SIG-M5 (cell line): Measurements from ENCODE around the gene ZEB2.

ENCODE experiments used
- DNase-seq: peaks from one replicate; lab custom pipeline; 2025; lab: John Stamatoyannopoulos, UW

The ZEB2 gene

DNA sequence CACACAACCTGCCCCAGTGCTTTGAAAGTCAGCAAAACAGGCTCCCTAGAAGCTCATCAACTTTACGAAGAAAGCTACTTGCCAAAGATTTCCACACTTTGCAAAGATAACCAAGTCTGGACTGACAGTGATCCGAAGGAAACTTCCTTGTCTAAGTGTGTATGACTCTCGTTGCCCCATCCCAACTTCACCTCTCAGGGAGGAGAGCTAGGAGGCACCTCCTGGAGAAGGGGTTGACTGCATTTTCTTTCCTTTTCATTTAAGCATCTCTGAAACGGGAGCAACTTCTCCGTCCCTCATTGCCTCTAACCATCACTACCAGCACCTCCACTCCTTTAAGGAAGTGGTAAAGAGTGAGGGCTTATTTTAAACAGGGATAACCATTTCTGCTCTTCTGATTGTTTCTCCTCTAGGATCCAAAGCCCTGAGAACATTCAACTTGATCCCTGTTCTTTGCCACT is 7.0 kb downstream of the ZEB2 start:
- DNase-seq, result no peak

DNA sequence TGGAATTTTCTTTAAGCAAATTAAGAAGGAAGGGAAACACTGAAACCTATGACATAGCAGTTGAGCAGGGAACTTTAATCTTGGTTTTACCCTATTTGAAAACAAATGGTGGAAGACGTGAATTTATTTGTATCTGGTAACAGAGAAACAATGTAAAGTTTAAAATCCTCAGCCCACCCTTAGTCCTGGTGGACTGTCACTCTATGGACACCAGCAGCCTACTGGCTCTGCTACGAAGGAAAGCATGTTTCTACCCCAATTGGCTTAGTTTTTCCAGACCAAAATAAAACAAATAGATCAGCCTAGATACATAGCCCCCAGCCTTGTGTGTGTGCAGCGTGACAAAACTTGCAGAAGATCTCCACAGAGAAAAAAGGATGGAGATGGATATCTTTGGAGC is 7.4 kb downstream of the ZEB2 start:
- DNase-seq, result no peak

DNA sequence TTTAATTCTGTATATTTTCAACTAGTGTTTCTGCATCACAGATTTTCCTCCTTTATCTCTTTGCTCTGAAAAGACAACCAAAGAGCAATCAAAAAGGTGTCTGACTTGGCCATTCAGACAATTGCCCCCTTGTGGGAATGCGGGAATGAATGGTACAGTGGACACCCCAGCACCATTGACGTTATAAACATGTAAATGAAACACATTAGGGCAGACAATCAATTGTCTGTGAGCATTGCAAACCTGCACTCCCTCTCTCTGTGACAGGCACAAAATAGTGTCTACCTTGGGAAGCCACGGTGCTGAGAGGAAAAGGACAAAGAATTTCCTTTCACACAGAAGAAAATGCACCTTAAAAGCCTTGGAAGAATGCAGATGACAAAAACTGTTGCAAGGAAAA is 8.0 kb downstream of the ZEB2 start:
- DNase-seq, result no peak

DNA sequence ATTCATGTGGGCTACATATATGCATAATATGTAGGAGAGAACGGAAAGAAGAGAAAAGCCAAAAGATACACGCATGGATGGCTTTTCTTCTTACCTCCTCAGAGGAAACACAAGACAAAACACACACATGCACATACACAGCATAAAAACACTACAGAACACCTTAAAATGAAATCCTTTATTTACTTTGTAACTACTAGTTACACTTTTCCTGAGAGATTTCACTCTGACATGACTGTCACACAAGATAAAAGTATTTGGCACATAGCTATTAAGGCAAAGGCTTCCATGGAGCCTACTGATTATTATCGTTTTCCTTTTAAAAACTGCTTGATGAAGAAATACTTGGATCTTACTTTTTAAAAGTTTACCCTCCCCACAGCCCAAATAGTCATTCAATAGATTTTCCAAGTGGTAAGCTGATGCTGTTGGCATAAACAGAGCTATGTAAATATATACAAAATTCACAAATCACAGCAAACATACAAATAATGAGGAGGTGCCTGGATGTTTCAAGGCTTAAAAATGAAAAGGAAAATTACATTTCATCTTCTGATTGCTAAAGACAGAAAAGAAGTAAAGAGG is 8.6 kb downstream of the ZEB2 start:
- DNase-seq, result no peak

DNA sequence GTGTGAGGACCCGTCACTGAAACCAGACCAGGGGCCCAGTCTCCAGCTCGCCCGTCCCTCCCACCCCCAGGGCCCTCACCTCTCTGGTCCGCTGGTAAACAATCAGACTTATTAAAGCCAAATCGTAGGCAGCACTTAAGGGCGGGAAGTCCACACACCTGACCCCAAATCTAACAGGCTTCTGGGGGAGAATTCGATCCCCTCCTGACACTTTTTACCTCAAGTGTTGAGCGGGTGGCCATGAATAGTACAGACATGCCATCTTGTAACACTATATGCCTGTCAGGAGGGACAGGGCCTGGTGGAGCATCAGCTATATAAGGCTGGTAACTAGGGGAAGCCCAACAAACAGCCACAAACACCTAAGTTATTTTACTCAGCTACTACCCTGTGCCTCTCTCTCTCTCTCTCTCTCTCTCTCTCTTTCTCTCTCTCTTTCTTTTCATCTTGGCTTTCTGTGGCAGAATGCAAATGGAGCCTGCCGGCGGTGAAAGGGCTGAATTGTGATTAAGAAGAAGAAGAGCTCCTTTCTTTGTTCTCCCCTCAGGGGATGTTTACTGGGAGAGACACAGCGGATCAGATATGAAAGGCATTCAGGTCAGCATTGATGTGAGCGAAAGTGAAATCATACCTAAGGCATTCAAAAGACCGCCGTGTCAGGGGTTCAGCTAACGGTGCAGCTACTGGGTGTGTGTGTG is 9.5 kb downstream of the ZEB2 start:
- DNase-seq, result no peak

DNA sequence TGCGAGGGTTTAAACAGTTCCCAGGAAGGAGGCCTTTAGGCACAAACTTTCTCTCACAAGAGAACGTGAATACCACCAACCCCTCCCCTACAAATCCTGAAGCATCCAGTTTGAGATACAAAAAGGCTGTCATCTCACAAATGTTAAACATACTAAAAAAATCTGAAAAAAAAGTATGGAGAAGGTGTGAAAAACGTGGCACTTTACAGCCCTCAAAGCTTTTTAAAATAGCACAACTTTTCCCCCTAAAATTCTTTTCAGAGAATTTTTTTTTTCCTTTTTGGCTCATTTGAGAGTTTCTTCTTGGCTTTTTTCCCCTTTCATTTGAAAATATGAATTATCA is 10.1 kb downstream of the ZEB2 start:
- DNase-seq, result no peak

DNA sequence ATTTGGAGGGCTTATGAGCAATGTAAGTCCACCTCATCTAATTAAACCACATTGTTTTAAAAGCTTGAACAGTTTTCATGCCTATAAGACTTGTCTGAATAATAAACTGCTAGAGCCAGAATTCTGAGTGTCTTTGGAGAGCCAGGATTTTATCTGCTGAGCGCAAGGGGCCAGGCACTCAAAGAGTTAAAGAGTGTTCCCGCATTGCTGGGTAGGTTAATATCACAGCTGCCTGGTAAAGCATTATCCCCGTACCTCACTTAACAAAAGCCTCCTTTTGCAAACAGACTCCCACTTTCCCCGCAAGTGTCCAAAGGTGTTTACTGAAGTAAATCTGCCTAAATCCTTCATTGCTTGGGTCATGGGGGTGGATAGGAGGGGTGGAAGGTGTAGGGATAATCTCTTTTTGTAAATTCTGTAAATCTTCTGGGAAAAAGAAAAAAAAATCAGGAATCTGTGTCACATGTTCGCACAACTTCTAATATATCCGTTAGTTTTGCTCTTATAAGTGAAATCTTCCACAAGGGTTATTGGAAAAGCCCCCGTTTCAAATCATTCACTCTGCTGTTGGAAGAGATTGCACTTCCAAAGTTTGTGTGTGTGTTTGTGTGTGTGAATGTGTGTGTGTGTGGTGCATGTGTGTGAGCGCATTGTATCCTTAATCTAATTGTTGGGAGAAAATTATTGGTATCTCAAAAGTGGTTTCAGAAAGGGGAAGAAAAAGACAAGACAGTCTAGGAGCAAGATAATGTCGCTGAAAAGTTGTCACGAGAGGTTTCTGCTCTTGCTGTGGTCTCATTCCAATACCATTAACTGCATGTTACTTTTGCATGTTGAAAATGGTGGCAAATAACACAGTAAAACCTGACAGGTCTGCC is 10.7 kb downstream of the ZEB2 start:
- no peak for DNase-seq

DNA sequence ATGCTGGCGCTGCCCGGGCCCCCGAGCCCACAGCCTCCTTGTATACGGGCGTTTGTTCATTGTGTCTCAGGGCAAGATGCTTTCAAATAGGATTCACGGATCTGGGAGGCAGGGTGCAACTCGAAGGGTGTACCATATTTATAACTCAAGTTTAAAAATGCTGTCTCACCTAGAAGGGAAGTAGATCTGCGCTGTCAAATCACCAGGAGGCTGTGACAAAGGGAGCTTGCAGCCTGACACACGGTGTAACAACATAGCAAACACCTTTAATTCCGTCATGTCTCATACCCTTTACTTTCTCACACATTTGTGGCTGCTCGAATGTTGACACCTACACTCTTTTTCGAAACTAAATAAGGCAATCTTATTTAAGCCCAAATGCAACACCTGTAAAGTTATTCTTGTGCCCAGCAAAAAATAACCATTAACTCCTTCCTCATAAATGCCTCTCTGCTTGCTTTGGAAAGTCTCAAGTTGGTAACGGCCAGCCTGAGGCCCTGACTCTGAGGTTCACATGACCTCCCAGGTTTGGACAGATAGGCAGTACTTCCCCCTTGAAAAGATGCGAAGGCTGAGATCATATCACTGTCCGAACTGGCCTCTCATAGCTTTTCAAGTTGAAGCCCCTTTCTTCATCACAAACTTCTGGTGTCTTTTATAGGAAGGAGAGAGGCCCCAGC is 11.6 kb downstream of the ZEB2 start:
- no peak for DNase-seq

DNA sequence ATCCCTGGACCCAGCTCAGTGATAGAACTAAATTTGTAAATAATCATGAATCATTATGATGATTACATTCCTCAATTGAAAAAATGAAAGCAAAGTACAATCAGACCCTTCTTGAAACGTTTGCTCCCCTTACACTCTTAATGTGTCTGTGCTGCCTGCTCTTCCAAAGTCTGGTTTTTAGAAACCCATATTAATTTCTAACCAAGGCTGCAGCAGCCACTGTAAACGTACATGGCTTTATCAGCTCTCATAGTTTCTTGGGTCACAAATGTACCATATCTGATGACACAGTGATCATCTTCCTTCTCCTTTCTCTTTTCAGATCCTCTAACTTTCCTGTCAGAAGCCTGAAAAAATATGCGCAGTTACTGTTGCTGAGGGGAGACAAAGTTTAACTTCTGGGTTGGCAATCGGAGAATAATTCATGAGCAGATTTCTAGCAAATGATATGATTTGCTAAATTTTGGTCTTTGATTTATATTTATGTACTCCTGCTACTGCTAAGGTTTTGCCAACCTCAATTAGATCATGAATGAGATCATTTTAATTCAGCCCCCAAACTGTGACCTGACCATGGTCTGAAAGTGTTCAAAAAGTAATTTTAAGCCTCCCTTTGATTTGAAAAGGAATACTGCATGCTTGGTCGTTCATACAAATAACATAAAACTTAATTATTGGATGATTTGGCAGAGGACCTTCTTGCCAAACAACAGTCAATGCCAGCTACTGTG is 12.3 kb downstream of the ZEB2 start:
- DNase-seq, result no peak

DNA sequence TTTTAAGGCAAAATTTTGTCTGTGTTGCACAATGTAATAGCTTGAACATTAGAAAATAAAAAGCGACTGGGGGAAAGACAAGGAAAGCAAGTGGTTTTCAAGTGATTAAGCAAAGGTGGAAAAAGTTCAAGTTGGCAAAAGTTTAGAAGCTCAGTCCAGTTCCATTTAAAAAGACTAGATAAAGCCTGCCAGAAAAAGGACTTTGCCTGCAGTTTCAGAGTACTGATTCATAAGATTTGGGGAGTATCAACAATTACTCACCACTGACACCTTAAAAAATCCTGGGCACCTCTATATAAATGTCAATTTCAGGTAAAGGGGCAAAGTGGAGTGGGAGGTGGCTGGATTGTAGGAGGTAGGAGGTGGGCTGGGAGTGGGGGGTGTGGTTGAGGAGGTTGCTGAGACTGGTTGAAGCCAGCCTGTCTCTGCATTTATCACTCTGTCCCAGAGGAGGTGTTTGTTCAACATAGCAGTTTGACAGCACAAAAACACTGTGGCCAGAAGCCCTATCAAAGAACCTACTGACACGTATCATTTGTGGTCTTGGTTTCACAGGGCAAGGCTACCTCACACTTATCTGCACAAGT is 14.6 kb downstream of the ZEB2 start:
- DNase-seq, result no peak

DNA sequence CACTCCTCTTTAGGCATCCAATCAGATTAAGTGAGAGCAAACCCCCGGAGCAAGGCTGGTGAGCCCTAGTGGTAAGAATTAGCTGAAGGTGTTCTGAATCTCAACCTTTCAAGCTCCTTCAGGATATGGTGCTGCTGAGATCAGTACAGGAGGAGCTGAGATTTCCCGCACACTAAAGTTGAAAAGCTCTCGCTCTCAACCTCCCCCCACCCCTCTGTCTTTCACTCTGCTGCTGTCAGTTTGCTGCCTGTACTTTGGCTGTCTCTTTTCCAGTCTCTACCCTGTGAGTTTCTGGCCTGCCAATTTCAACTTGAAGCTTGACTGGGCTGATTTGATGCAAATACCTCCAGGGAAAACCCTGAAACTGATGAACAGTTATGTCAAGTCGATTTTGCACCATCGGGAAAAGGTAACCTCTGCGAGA is 15.7 kb downstream of the ZEB2 start:
- no peak for DNase-seq

DNA sequence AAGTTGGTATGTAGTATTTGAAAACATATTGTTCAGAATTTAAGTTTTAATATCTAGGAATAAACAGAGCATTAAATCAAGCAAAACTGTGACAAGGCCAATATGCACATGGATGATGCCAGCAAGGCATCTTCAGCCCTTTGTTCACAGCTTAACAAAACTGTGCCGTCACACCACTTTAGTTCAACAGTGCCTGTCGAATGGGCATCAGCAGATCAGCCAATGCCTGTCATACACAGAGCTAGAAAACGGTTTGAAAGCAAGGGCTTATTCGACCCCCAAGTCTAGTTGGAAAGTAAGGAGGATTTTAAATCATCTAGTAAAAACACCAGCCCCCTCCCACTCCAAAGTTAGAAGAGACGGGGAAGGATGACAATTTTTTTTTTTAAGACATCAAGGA is 16.7 kb downstream of the ZEB2 start:
- DNase-seq, result no peak

DNA sequence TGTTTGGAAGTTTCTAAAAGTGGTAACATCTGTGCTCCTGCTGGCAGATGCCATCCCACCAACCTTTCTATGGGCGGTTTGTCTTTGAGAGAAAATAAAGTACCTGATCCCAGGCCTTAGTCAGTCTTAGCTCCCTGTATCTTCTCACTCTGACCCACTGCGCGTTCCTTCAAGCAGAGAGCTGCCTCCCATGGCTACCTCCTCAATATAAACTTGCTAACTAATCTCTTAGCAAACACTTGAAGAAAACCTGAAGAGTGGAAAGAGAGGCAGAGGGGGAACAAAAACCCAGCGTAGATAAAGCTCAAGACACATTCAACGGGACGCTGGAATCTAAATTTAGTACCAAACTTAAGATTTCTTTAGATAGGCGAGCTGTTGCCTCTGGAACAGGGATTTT is 17.6 kb downstream of the ZEB2 start:
- DNase-seq, result no peak

DNA sequence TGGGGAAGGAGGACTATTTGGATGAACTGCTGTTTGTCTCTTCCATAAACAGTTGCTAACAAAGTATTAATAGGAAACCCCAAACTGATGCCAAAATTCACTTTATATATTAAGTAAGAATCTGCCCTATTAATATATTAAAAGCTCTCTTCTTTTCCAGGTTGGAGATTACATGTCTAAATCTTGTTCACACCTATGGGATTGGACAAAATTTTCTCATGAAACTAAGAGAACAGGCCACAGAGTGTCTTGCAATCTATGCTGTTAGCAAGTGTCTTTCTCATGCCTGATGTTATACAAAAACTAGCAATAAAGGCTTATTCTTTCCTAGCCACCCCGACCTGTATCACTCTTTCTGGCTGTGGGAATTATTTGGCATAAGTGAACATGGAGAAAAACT is 18.3 kb downstream of the ZEB2 start:
- no peak for DNase-seq

DNA sequence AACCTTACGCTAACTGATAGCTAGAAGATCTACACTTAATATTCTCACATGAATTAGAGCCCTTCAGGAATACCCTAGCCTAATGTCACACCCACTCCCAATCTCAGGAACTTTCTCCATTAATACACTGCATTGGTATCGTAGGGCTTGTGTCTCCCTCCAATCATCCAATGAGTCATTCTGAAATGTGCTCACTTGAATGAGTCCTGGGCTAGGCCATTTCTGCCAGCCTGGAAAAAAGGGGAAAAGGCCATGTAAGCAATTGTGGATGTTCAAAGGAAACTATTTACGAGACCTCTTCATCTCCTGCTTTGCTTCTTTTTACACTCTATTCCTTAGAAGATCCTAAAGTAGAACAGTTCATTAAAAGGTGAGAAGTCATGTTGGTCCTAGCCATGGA is 18.8 kb downstream of the ZEB2 start:
- no peak for DNase-seq

DNA sequence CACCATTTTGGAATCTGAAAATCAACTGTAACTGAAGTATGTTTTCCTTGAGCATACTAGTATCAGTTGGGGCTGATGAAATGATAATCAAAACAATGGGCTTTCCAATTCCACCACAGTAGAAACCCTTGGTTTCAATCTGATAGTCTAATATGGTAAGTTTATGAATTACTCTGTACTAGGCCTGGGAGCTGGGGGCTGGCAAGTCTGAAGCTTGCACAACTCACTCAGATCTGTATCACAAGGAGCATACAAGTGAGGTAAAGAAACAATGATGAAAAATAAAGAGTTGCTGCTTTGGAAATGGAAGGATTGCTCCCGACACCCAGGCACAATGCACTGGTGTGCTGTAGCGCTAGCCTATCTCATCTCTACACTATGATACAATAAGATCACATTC is 19.4 kb downstream of the ZEB2 start:
- no peak for DNase-seq

DNA sequence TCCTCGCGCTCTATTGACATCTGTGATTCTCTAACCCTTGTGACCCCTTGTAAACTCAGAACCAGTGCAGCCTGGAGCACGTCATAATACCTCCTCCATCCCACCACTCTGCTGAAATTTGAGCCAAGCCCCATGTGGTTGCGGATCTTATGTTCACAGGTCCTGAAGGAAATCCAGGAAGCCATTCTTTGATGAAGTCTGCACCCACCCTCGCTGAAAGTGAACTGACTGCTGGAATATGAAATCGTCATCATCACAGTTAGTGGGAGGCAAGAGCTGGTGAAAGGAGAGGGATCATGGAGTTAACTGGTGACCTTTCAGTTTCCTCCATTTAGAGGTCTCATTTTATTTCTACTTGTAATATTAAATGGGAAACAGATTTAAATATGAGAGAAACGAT is 21.6 kb downstream of the ZEB2 start:
- DNase-seq, result no peak

DNA sequence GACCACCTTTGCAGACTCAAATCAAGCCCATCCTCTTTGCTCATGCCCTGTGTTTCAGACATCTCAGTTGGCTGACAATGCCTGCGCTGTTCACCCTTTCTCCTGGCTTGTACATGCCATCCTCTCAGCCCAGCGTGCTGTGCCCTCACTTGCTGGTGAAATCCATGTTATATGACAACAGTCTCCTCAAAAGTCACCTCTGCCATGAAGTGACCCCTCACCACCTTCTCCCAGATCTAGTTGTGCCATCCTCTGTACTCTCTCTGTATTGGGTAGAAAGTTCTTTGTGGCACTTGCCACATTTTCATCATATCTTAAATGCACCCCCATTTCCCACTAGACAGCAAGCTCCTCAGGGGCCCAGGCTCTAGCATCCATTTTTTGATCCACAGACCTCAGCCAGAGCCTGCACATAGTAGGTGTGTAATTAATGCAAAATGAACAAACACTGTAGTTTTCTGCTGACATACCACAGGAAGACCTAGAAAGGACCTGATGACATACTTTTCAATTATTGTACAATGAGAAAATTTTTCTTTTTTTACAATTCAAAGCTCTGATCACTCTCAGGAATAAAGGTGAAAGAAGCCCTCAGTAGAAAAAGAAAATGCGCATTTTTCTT is 22.8 kb downstream of the ZEB2 start:
- no peak for DNase-seq

DNA sequence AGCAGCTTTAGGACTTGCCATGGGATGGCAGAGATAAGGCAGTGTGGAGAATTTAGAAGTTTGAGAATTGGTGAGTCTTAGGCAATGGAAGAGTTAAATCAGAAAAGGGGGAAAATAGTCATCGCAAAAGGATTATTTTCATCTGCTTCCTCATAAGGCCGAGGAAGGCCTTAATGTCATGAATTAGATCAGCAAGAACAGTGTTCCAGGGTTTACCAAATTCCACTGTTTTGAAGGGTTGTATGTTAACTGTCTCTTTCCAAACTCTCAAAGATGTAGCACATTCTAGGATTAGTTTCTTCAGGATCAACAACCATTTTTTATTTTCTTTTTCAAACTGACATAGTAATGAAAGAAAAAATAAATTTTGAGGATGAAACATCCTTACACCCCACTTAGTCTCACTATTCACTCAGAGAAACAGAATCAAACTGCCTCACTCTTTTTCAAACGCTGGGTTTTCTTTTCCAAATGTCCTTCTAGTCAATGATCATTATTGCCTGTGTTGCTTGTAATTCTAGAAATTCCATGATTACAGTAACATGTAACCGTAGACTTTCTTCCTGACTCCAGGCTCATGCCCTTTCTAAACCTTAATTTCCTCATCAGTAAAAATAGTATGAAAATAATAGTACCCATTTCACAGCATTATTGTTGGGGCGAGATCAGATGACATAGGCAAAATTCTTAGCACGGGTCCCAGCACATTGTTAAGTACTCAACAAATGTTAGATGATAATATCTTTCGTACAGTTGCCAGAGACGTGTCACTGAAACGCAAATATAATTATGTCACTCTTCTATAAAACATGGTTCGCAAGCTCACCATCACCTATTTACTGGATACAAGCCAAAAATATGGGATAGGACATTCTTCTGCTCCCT is 23.6 kb downstream of the ZEB2 start:
- no peak for DNase-seq
